Bronchial epithelial cell (primary cell): ENCODE results near the gene KIAA1586. TPM values are rescaled to one million over a fixed set of nuclear protein-coding genes. Genes with fewer than 3 reads are reported as not detected.

Experiments used
- DNase-seq: peaks from one replicate; pipeline ENCODE4 v3.0.0-alpha.2; 2010; ENCODE audit warnings: low read depth
- FAIRE-seq: peaks from 2 replicates; lab custom pipeline; 2011; peaks lifted over from hg19 to GRCh38; lab: Jason Lieb, UNC
- H3K27me3 ChIP-seq: 2 replicates; pipeline ENCODE4 v1.5.1; 2011; ENCODE audit warnings: low read length; ENCODE audit not compliant: control insufficient read depth, insufficient read depth
- H3K36me3 ChIP-seq: 2 replicates; pipeline ENCODE4 v1.5.1; 2011; ENCODE audit warnings: low read length; ENCODE audit not compliant: control insufficient read depth, insufficient read depth
- H3K4me3 ChIP-seq: 2 replicates; pipeline ENCODE4 v1.5.1; 2011; ENCODE audit warnings: mild to moderate bottlenecking, low read depth, low read length, control low read depth
- total RNA-seq: library from RNA; depleted of rRNA; stranded (reverse); fragments of >200 nt; gene quantifications from 2 replicates; pipeline ENCODE4 v1.2.1, GENCODE V29; 2014
- TF ChIP-seq, protein P1 (sequence below): IDR thresholded peaks from 2 replicates; pipeline ENCODE4 v1.5.1; 2011; ENCODE audit warnings: mild to moderate bottlenecking, moderate library complexity, low read length, control low read depth, inconsistent platforms; ENCODE audit not compliant: insufficient read depth, severe bottlenecking

KIAA1586 gene
- total RNA-seq, 1 donor from 2014 or later: 4.5 TPM

DNA sequence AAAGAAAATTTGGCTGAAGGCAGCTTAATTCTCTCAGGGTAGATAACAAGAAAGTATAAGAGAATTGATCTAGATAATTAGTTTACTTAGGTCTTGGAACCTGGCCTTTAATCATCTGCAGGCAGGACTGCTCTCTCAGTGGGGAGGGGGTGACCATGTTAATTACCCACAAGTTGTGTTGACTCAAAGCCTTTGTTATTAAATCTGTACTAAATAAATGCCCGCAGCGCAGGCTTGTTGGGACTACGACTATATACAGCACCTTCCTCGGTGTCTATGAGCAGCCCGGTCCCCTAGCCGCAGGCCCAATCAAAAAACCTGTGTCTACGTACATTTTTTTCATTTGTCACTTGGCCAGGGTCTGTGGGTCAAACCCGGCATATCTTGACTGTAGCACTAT lies 27.9 kb downstream of the KIAA1586 start:
- TF ChIP-seq, protein P1, sequence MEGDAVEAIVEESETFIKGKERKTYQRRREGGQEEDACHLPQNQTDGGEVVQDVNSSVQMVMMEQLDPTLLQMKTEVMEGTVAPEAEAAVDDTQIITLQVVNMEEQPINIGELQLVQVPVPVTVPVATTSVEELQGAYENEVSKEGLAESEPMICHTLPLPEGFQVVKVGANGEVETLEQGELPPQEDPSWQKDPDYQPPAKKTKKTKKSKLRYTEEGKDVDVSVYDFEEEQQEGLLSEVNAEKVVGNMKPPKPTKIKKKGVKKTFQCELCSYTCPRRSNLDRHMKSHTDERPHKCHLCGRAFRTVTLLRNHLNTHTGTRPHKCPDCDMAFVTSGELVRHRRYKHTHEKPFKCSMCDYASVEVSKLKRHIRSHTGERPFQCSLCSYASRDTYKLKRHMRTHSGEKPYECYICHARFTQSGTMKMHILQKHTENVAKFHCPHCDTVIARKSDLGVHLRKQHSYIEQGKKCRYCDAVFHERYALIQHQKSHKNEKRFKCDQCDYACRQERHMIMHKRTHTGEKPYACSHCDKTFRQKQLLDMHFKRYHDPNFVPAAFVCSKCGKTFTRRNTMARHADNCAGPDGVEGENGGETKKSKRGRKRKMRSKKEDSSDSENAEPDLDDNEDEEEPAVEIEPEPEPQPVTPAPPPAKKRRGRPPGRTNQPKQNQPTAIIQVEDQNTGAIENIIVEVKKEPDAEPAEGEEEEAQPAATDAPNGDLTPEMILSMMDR: no peak
- Histone ChIP-seq H3K4me3 (no peak overlapping the region), H3K36me3 (no peaks in the 10 kb centered on the region), H3K27me3 (no peaks in the 10 kb centered on the region)
- FAIRE-seq (no peak), DNase-seq (no peak)

- TF ChIP-seq, protein P1: no peak
- DNase-seq (peak; percentile 26), FAIRE-seq (no peak)
- Histone ChIP-seq H3K4me3 (no peak overlapping the region), H3K27me3 (no peaks in the 10 kb centered on the region), H3K36me3 (no peaks in the 10 kb centered on the region)
Measured at GRCh38 chr6:57075092-57075491, 28.6 kb downstream of the KIAA1586 start.

- H3K4me3 ChIP-seq: no peak overlapping the region
- TF ChIP-seq, protein P1: no peak
- no peaks in the 10 kb centered on the region for H3K36me3 ChIP-seq
- FAIRE-seq (no peak), DNase-seq (no peak)
- H3K27me3 ChIP-seq: no peaks in the 10 kb centered on the region
Measured at GRCh38 chr6:57078531-57079207, 32.2 kb downstream of the KIAA1586 start.

- FAIRE-seq: no peak
- no peak for DNase-seq
- Histone ChIP-seq H3K27me3 (no peaks in the 10 kb centered on the region), H3K36me3 (no peaks in the 10 kb centered on the region), H3K4me3 (no peak overlapping the region)
- TF ChIP-seq, protein P1: no peak
Measured at GRCh38 chr6:57085471-57085870, 39.0 kb downstream of the KIAA1586 start.

- H3K4me3 ChIP-seq: no peak overlapping the region
- no peak for FAIRE-seq
- TF ChIP-seq, protein P1: no peak
Measured at GRCh38 chr6:57086843-57087242, 40.4 kb downstream of the KIAA1586 start.

GRCh38 chr6:57087916-57088315 lies 41.4 kb downstream of the KIAA1586 start:
- FAIRE-seq: no peak
- TF ChIP-seq, protein P1: no peak

More at GRCh38 chr6:57086843-57087242, 40.4 kb downstream of the KIAA1586 start:
- no peaks in the 10 kb centered on the region for H3K36me3 ChIP-seq
- DNase-seq: no peak
- no peaks in the 10 kb centered on the region for H3K27me3 ChIP-seq

More at GRCh38 chr6:57087916-57088315, 41.4 kb downstream of the KIAA1586 start:
- Histone ChIP-seq H3K27me3 (no peaks in the 10 kb centered on the region), H3K4me3 (no peak overlapping the region), H3K36me3 (no peaks in the 10 kb centered on the region)
- DNase-seq: no peak
